Measurements from ENCODE around the gene GJB1. TPM values are rescaled to one million over a fixed set of nuclear protein-coding genes. Genes with fewer than 3 reads are reported as not detected.

The GJB1 gene
- total and polyA plus RNA-seq, 9 of the 15 experiments (the other 6 are each of a cell fraction or from before 2014, with no cell fraction given), result 0.11 TPM; not detected in 8

DNA sequence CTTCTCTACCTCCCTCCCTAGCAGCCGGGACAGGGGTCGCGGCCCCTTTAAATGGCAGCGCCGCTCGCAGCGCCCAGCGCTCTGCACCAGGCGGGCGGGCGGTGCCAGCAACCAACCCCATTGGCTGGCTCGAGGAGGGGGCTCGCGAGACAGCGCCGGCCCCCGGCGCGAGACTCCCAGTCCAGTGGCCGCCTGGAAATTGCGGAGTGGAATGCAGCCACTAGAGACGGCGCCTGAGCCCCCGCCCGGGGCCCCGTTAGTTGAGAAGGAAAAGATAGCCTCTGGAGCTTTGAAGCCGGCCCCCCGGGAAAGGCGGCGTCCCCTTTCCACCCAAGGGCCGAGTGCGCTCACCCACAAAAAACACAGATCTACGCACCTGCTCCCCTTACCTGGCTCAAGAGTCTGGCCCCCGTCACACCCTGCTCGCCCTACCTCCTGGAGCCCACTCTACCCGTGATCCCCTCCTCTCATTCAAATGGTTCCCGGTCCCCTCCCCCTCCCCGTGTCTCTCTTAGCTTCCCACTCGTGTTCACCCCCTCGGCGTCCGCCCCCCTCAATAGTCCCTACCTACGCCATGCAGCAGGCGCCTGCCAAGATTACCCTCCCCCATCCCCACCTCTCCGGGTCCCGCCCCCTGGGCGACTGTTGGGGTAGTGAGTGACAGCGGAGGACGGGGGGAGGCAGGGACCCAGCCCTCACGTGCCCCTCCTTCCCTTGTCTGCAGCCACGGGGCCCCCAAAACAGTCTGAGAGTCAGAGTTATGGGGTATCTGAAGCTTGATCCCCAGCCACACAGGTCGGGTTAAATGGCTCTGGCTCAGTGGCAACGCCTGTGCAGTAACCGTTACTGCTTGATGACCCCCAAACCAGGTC lies 31.3 kb downstream of the GJB1 start, which contains the start of gene ZMYM3 (continued):
- TF ChIP-seq ETV5 (CRISPR knock-in tag; IDR thresholded peaks at IDR 0.05; ENCODE audit: low read depth), result no peak
- no peak for TF ChIP-seq KHSRP (IDR thresholded peaks at IDR 0.05)
- TF ChIP-seq RBBP5 (IDR thresholded peaks at IDR 0.05; ENCODE audit: borderline replicate concordance, insufficient read depth, low read length, poor library complexity, severe bottlenecking), result no peak
- TF ChIP-seq NFRKB (IDR thresholded peaks at IDR 0.05; ENCODE audit: low read depth), result no peak
- TF ChIP-seq, protein P1, sequence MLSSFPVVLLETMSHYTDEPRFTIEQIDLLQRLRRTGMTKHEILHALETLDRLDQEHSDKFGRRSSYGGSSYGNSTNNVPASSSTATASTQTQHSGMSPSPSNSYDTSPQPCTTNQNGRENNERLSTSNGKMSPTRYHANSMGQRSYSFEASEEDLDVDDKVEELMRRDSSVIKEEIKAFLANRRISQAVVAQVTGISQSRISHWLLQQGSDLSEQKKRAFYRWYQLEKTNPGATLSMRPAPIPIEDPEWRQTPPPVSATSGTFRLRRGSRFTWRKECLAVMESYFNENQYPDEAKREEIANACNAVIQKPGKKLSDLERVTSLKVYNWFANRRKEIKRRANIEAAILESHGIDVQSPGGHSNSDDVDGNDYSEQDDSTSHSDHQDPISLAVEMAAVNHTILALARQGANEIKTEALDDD (IDR thresholded peaks at IDR 0.05), result no peak; the same call in 1 of the 2 replicates
- TF ChIP-seq TOE1 (IDR thresholded peaks at IDR 0.05; ENCODE audit: borderline replicate concordance), result peak; percentile 89
- no peak for TF ChIP-seq TOE1 (CRISPR knock-in tag; IDR thresholded peaks at IDR 0.05; ENCODE audit: borderline replicate concordance, low read depth)
- TF ChIP-seq, protein P2, sequence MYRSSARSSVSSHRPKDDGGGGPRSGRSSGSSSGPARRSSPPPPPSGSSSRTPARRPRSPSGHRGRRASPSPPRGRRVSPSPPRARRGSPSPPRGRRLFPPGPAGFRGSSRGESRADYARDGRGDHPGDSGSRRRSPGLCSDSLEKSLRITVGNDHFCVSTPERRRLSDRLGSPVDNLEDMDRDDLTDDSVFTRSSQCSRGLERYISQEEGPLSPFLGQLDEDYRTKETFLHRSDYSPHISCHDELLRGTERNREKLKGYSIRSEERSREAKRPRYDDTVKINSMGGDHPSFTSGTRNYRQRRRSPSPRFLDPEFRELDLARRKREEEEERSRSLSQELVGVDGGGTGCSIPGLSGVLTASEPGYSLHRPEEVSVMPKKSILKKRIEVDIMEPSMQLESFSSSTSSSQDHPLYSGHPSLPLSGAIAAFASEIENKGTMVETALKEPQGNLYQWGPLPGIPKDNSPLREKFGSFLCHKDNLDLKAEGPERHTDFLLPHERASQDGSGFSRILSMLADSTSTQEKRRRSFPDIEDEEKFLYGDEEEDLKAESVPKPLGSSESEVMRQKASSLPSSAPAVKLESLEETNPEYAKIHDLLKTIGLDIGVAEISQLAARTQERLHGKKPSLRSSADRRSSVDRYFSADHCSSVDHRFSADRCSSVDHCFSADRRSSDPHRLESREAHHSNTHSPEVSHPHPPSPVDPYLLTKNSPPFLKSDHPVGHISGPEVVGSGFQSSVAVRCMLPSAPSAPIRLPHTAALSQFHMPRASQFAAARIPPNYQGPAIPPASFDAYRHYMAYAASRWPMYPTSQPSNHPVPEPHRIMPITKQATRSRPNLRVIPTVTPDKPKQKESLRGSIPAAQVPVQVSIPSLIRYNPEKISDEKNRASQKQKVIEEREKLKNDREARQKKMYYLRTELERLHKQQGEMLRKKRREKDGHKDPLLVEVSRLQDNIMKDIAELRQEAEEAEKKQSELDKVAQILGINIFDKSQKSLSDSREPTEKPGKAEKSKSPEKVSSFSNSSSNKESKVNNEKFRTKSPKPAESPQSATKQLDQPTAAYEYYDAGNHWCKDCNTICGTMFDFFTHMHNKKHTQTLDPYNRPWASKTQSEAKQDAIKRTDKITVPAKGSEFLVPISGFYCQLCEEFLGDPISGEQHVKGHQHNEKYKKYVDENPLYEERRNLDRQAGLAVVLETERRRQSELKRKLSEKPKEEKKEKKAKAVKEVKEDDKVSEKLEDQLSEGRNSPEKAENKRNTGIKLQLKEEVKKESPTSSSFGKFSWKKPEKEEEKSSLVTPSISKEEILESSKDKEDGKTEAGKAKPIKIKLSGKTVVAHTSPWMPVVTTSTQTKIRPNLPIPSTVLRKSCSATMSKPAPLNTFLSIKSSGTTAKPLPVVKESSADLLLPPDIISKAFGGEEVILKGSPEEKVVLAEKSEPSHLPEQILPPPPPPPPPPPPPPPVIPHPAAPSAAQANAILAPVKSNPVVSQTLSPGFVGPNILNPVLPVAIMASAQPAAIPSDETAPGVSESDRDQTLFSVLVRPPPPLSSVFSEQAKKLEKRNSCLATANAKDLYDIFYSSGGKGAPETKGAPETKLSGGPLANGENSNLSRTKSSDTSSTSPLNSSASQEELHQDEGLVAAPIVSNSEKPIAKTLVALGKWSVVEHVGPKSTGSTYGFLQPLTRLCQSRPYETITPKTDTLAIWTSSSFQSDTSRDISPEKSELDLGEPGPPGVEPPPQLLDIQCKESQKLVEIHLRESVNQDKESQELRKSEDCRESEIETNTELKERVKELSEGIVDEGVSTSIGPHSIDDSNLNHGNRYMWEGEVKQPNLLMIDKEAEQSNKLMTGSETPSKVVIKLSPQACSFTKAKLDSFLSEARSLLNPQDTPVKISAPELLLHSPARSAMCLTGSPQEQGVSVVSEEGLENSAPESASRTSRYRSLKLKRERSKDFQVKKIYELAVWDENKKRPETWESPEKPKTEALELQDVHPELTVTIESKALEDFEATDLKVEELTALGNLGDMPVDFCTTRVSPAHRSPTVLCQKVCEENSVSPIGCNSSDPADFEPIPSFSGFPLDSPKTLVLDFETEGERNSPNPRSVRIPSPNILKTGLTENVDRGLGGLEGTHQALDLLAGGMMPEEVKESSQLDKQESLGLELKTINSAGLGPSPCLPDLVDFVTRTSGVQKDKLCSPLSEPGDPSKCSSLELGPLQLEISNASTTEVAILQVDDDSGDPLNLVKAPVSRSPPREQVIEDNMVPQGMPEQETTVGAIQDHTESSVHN (IDR thresholded peaks at IDR 0.05; ENCODE audit: borderline replicate concordance in 1 of 2, low read depth in 1 of 2), result no peak
- TF ChIP-seq TSC22D4 (tag; IDR thresholded peaks at IDR 0.05), result no peak
- TF ChIP-seq, protein P3, sequence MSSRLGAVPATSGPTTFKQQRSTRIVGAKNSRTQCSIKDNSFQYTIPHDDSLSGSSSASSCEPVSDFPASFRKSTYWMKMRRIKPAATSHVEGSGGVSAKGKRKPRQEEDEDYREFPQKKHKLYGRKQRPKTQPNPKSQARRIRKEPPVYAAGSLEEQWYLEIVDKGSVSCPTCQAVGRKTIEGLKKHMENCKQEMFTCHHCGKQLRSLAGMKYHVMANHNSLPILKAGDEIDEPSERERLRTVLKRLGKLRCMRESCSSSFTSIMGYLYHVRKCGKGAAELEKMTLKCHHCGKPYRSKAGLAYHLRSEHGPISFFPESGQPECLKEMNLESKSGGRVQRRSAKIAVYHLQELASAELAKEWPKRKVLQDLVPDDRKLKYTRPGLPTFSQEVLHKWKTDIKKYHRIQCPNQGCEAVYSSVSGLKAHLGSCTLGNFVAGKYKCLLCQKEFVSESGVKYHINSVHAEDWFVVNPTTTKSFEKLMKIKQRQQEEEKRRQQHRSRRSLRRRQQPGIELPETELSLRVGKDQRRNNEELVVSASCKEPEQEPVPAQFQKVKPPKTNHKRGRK (tag; IDR thresholded peaks at IDR 0.05), result no peak
- TF ChIP-seq, protein P4, sequence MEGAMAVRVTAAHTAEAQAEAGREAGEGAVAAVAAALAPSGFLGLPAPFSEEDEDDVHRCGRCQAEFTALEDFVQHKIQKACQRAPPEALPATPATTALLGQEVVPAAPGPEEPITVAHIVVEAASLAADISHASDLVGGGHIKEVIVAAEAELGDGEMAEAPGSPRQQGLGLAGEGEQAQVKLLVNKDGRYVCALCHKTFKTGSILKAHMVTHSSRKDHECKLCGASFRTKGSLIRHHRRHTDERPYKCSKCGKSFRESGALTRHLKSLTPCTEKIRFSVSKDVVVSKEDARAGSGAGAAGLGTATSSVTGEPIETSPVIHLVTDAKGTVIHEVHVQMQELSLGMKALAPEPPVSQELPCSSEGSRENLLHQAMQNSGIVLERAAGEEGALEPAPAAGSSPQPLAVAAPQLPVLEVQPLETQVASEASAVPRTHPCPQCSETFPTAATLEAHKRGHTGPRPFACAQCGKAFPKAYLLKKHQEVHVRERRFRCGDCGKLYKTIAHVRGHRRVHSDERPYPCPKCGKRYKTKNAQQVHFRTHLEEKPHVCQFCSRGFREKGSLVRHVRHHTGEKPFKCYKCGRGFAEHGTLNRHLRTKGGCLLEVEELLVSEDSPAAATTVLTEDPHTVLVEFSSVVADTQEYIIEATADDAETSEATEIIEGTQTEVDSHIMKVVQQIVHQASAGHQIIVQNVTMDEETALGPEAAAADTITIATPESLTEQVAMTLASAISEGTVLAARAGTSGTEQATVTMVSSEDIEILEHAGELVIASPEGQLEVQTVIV (CRISPR knock-in tag; IDR thresholded peaks at IDR 0.05; ENCODE audit: borderline replicate concordance), result no peak
- peak; percentile 99 for TF ChIP-seq RBM25 (IDR thresholded peaks at IDR 0.05; ENCODE audit: low read depth, low read length, severe bottlenecking)

All from K562 (cell line).